ENCODE measurements around the gene ZGPAT.
A peak's percentile ranks its signal among the peaks of the same experiment; 100 is the strongest.

GRCh38 chr20:63775096-63775978 is 67.5 kb downstream of the ZGPAT start:
- TF ChIP-seq CTCF (IDR thresholded peaks at IDR 0.05 in 4 of 5, conservative IDR thresholded peaks at IDR 0.05 in 1 of 5) (peak; percentile 24 to 68 (median 52)), POLR2A (IDR thresholded peaks at IDR 0.05) (no peak)
